Measurements from ENCODE around the gene UBE2E2.

The UBE2E2 gene

DNA sequence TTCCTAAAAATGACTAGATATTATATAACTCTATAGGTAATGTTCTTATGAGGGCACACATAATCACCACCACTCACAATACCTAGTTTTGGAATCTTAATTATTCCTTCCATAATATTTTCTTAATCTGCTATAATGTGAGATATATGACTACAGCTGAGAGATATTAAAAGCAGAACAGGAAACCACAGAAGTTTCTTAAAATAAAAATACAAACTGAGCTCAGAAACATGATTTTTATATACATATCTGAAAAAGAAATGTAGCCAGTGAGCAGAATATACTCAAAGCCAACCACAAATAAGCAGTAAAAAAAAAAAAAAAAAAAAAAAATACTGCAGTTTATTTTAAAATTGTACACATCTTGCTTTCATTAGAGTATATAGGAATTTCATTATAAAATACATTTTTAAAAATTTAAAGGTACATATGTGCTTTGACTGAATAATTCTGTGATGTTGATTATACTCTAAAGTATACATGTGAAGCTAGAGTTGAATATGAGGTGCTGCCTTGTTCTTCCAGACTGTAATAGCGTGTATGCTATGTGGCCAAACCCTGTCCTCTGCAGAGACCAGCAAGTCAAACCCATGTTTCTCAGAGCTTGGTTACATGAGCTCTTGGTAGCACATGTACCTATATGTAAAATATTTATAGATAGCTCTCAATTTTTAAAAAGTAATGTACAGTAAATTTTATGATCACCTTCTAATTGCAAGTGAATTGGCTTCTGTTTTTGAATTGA is 175.0 kb downstream of the UBE2E2 start:
- H3K4me3 ChIP-seq (ENCODE audit: low read depth, low read length), result no peak overlapping the region
- TF ChIP-seq POLR2A (IDR thresholded peaks at IDR 0.05; ENCODE audit: extremely low read depth, insufficient read length) (no peak), MAX (IDR thresholded peaks at IDR 0.05; ENCODE audit: low read depth, low read length) (no peak), CTCF (IDR thresholded peaks at IDR 0.05; ENCODE audit: low read depth, low read length) (no peak), MYC (IDR thresholded peaks at IDR 0.05; ENCODE audit: low read depth, low read length) (no peak)
- no peak for DNase-seq (ENCODE audit: low read depth)

DNA sequence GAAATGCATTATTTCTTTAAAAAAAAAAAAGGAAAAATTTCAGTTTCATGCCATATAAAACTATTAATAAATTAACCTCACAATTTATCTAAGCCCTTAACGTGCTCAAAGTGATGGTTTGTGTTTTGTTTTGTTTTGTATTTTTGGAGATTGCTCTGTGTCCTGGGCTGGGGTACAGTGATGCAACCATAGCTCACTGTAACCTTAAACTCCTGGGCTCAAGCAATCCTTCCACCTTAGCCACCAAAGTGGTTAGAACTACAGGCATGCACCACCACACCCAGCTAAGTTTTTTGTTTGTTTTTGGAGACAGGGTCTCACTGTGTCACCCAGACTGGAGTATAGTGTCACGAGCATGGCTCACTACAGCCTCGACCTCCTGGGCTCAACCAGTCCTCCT is 180.7 kb downstream of the UBE2E2 start:
- no peak for TF ChIP-seq CTCF (IDR thresholded peaks at IDR 0.05; ENCODE audit: low read depth, low read length)
- TF ChIP-seq POLR2A (IDR thresholded peaks at IDR 0.05; ENCODE audit: extremely low read depth, insufficient read length), result no peak
- no peak for TF ChIP-seq MYC (IDR thresholded peaks at IDR 0.05; ENCODE audit: low read depth, low read length)
- H3K4me3 ChIP-seq (ENCODE audit: low read depth, low read length), result no peak overlapping the region
- DNase-seq (ENCODE audit: low read depth), result no peak

- no peak for DNase-seq (ENCODE audit: low read depth)
- TF ChIP-seq MAX (IDR thresholded peaks at IDR 0.05; ENCODE audit: low read depth, low read length), result no peak
- no peak for TF ChIP-seq POLR2A (IDR thresholded peaks at IDR 0.05; ENCODE audit: extremely low read depth, insufficient read length)
- H3K4me3 ChIP-seq (ENCODE audit: low read depth, low read length), result no peak overlapping the region
These were observed 182.2 kb downstream of the UBE2E2 start for GRCh38 chr3:23385327-23385726.

- H3K4me3 ChIP-seq (ENCODE audit: low read depth, low read length), result no peak overlapping the region
- DNase-seq (ENCODE audit: low read depth), result no peak
- TF ChIP-seq MAX (IDR thresholded peaks at IDR 0.05; ENCODE audit: low read depth, low read length) (no peak), POLR2A (IDR thresholded peaks at IDR 0.05; ENCODE audit: extremely low read depth, insufficient read length) (no peak), MYC (IDR thresholded peaks at IDR 0.05; ENCODE audit: low read depth, low read length) (no peak), CTCF (IDR thresholded peaks at IDR 0.05; ENCODE audit: low read depth, low read length) (no peak)
These were observed 184.3 kb downstream of the UBE2E2 start for GRCh38 chr3:23387286-23387918.

- DNase-seq (ENCODE audit: low read depth), result no peak
- no peak for TF ChIP-seq POLR2A (IDR thresholded peaks at IDR 0.05; ENCODE audit: extremely low read depth, insufficient read length)
- TF ChIP-seq MYC (IDR thresholded peaks at IDR 0.05; ENCODE audit: low read depth, low read length), result no peak
- TF ChIP-seq MAX (IDR thresholded peaks at IDR 0.05; ENCODE audit: low read depth, low read length), result no peak
- no peak for TF ChIP-seq CTCF (IDR thresholded peaks at IDR 0.05; ENCODE audit: low read depth, low read length)
- H3K4me3 ChIP-seq (ENCODE audit: low read depth, low read length), result no peak overlapping the region
These were observed 186.0 kb downstream of the UBE2E2 start for GRCh38 chr3:23389089-23389488.

GRCh38 chr3:23389686-23390085 is 186.6 kb downstream of the UBE2E2 start:
- no peak overlapping the region for H3K4me3 ChIP-seq (ENCODE audit: low read depth, low read length)
- TF ChIP-seq MAX (IDR thresholded peaks at IDR 0.05; ENCODE audit: low read depth, low read length) (no peak), CTCF (IDR thresholded peaks at IDR 0.05; ENCODE audit: low read depth, low read length) (no peak), MYC (IDR thresholded peaks at IDR 0.05; ENCODE audit: low read depth, low read length) (no peak), POLR2A (IDR thresholded peaks at IDR 0.05; ENCODE audit: extremely low read depth, insufficient read length) (no peak)
- no peak for DNase-seq (ENCODE audit: low read depth)
